ENCODE measurements around the gene ABCF2.

Gene ABCF2

DNA sequence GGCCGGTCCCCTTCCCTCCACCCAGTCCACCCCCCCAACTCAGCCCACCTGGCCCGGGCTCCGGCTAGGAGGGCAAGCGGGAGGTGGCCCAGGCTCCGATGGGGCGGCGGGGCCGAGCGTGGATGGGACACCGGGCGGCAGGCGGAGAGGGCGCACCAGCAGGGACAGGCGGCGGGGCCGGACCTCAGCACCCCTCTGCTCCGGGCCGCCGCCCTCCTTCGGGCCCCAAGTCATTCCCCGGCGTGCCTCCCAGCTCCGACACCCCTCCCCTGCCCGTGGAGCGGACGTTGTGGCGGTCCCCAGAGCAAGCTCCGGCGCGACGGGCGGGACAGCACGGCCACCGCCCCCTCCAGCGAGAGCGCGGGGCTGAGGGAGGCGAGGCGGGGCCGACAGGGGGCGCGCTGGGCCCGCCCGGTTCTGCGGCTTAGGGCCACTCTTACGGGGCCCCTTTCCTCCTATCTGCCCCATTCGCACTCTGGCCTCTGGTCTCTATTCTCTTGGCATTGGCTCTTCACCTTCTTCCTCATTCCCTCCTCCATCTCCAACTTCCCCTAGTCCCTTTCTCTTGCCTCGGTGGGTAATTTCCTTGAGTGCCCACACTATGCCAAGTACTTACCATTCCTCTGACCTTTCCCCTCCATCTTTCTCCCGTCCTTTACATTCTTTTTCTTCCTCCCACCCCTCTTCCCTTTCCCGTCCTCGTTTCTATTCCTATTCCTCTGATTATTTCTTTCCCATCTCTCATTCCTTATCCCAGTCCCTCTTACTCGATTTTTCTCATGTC, 58.8 kb downstream of the ABCF2 start:
- Histone ChIP-seq H3K9me2 (ENCODE audit: low read depth, low read length) (no peaks in the 10 kb centered on the region), H4K20me1 (ENCODE audit: insufficient read depth, low read length) (no peaks in the 10 kb centered on the region), H3K36me3 (ENCODE audit: insufficient read depth, low read length) (no peaks in the 10 kb centered on the region), H3F3A (ENCODE audit: insufficient read depth, low read length) (no peaks in the 10 kb centered on the region), H3K9me3 (ENCODE audit: low read length) (no peaks in the 10 kb centered on the region), H2AFZ (ENCODE audit: low read length) (no peak overlapping the region), H3K9ac (ENCODE audit: low read length) (no peak overlapping the region), H3K27ac (ENCODE audit: low read depth, low read length, poor library complexity, severe bottlenecking) (no peak overlapping the region), H3K4me3 (ENCODE audit: low read depth, low read length, poor library complexity, severe bottlenecking) (peak overlapping the region; percentile 30), H3K27me3 (ENCODE audit: insufficient read depth, low read length) (peaks cover 9% of the 10 kb centered on the region), H3K79me2 (ENCODE audit: insufficient read depth, low read length) (no peaks in the 10 kb centered on the region), H3K4me2 (ENCODE audit: low read length) (peak overlapping the region; percentile 13; the same call in 1 of the 2 replicates), H3K4me1 (ENCODE audit: insufficient read depth, low read length, severe bottlenecking) (no peaks in the 10 kb centered on the region)
- no peak for TF ChIP-seq EZH2 (IDR thresholded peaks at IDR 0.05; ENCODE audit: borderline replicate concordance, low read length)
- TF ChIP-seq, protein P1, sequence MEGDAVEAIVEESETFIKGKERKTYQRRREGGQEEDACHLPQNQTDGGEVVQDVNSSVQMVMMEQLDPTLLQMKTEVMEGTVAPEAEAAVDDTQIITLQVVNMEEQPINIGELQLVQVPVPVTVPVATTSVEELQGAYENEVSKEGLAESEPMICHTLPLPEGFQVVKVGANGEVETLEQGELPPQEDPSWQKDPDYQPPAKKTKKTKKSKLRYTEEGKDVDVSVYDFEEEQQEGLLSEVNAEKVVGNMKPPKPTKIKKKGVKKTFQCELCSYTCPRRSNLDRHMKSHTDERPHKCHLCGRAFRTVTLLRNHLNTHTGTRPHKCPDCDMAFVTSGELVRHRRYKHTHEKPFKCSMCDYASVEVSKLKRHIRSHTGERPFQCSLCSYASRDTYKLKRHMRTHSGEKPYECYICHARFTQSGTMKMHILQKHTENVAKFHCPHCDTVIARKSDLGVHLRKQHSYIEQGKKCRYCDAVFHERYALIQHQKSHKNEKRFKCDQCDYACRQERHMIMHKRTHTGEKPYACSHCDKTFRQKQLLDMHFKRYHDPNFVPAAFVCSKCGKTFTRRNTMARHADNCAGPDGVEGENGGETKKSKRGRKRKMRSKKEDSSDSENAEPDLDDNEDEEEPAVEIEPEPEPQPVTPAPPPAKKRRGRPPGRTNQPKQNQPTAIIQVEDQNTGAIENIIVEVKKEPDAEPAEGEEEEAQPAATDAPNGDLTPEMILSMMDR (IDR thresholded peaks at IDR 0.05; ENCODE audit: low read length) = peak; percentile 85

DNA sequence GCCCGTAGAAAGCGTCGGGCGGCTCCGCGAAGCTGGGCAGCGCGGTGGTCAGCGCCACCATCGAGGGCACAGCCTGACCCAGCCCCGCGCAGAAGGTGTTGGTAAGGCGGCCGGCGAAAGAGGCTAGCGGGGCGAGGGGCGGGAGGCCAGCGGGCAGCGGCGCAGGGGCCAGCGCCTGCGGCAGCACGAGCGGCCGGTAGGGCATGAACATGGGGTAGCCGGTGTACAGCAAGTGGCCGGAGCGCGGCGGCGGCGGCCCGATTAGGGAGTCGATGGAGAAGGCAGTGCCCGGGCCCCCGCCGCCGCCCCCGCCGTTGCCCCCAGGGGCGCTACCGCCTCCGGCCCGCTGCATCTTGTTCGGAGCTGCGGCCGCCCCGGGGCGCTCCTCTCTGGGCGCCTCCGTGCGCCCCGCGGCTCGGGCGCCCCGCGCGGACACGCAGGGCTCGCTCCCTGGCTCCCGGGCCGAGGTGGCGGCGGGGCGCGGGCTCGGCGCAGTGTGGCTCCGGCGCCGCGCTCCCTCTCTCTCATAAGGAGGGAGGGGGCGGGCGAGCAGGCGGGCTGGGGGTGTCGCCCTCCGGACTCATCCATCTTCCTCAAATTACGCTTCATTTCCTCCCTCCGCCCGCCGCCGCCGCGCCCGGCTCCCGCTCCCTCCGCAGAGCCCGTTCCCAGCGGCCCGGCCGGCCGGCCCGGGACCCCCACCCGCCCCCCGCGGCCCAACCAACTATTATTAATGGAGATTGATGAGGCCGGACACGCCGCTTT, 59.6 kb downstream of the ABCF2 start, which contains the start of gene GBX1:
Gene GBX1, minus strand, starts transcription at position 498 of the 765 bp plus-strand sequence. Its CDS starts 146 bp downstream, at position 352.
- H2AFZ ChIP-seq (ENCODE audit: low read length) = no peak within 1 kb of the TSS
- H3K4me2 ChIP-seq (ENCODE audit: low read length) = peak within 1 kb of the TSS; percentile 13; the same call in 1 of the 2 replicates
- no peaks in the 10 kb centered on the region for H3K9me3 ChIP-seq (ENCODE audit: low read length)
- H3K27ac ChIP-seq (ENCODE audit: low read depth, low read length, poor library complexity, severe bottlenecking) = no peak within 1 kb of the TSS
- no peaks in the 10 kb centered on the region for H4K20me1 ChIP-seq (ENCODE audit: insufficient read depth, low read length)
- TF ChIP-seq, protein P1 (IDR thresholded peaks at IDR 0.05; ENCODE audit: low read length) = no peak
- no peak for TF ChIP-seq EZH2 (IDR thresholded peaks at IDR 0.05; ENCODE audit: borderline replicate concordance, low read length)
- H3F3A ChIP-seq (ENCODE audit: insufficient read depth, low read length) = no peaks in the 10 kb centered on the region
- H3K27me3 ChIP-seq (ENCODE audit: insufficient read depth, low read length) = peaks cover 9% of the 10 kb centered on the region
- no peak within 1 kb of the TSS for H3K9ac ChIP-seq (ENCODE audit: low read length)
- no peaks in the 10 kb centered on the region for H3K9me2 ChIP-seq (ENCODE audit: low read depth, low read length)
- H3K4me1 ChIP-seq (ENCODE audit: insufficient read depth, low read length, severe bottlenecking) = no peaks in the 10 kb centered on the region
- no peaks in the 10 kb centered on the region for H3K79me2 ChIP-seq (ENCODE audit: insufficient read depth, low read length)
- H3K4me3 ChIP-seq (ENCODE audit: low read depth, low read length, poor library complexity, severe bottlenecking) = peak within 1 kb of the TSS; percentile 30
- H3K36me3 ChIP-seq (ENCODE audit: insufficient read depth, low read length) = no peaks in the 10 kb centered on the region

DNA sequence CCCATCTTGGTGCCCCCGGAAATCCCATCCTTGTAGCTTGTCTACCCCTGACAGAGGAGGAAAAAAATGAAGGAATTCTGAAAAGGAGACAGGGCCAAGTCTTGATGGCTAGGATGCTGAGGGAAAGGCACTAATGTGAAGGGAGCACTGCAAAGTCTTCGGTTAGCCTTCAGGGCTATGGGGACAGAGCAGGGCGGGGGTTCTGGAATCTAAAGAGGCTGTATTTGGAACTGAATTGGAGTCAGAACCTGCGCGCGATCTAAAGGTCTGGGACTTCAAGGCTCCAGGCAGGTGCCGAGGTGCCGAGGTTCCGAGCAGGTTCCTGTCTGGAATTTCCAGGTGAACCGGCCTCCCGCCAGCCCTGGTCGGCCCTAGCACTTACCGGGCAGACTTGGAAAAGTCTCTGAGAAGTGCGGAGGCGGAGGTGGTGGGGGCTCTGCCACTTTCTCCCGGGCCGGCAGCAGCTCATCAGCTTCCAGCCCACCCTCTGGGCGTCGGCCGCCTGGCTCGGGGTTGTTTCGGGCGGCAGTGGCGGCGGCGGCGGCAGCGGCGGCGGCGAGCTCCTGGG, 60.3 kb downstream of the ABCF2 start:
- no peaks in the 10 kb centered on the region for H3K9me2 ChIP-seq (ENCODE audit: low read depth, low read length)
- no peak overlapping the region for H3K4me3 ChIP-seq (ENCODE audit: low read depth, low read length, poor library complexity, severe bottlenecking)
- H3K9me3 ChIP-seq (ENCODE audit: low read length) = no peaks in the 10 kb centered on the region
- H3K4me1 ChIP-seq (ENCODE audit: insufficient read depth, low read length, severe bottlenecking) = no peaks in the 10 kb centered on the region
- H3K4me2 ChIP-seq (ENCODE audit: low read length) = no peak overlapping the region
- H3K27ac ChIP-seq (ENCODE audit: low read depth, low read length, poor library complexity, severe bottlenecking) = no peak overlapping the region
- no peaks in the 10 kb centered on the region for H3K79me2 ChIP-seq (ENCODE audit: insufficient read depth, low read length)
- H2AFZ ChIP-seq (ENCODE audit: low read length) = no peak overlapping the region
- no peaks in the 10 kb centered on the region for H3F3A ChIP-seq (ENCODE audit: insufficient read depth, low read length)
- peaks cover 9% of the 10 kb centered on the region for H3K27me3 ChIP-seq (ENCODE audit: insufficient read depth, low read length)
- no peak overlapping the region for H3K9ac ChIP-seq (ENCODE audit: low read length)
- H4K20me1 ChIP-seq (ENCODE audit: insufficient read depth, low read length) = no peaks in the 10 kb centered on the region
- no peaks in the 10 kb centered on the region for H3K36me3 ChIP-seq (ENCODE audit: insufficient read depth, low read length)
- TF ChIP-seq, protein P1 (IDR thresholded peaks at IDR 0.05; ENCODE audit: low read length) = no peak
- no peak for TF ChIP-seq EZH2 (IDR thresholded peaks at IDR 0.05; ENCODE audit: borderline replicate concordance, low read length)
